ENCODE data around the gene DDX41. TPM values are rescaled to one million over a fixed set of nuclear protein-coding genes. Genes with fewer than 3 reads are reported as not detected.
A peak's percentile ranks its signal among the peaks of the same experiment; 100 is the strongest.

DDX41 gene
- polyA plus RNA-seq, 4 donors: 81.9 to 95.4 (median 87.6) TPM

DNA sequence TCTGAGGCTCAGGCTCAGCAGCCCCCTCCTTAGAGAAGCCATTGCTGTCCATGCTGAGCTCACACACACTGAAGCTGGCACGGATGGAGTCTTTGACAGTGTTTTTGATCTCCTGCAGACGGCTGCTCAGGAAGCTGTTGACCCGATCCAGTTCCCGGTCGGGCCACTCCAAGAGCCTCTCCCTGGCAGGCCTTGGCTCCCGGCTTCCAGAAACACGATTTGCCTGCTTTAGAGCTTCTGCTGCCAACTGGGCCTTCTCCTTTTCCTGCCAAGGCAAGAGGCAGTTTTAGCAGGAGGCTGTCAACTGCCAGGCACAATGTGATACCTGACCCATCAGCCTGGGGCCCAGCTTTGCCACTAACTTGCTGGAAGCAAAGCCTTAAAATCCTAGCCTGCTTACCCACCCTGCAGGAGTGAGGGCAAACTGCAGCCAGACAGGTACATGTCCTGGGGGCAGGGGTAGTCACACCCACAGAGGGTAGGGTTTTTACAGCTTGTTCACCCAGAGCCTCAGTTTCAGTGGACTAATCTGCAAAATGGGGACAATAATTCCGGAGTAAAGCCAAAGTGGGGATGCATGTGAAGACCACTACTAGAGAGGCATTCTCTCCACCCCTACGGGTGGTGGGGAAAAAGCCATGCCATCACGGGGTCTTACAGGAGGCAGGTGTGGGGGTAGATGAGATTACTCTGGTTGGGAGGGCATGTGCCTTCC lies 8.3 kb upstream of the DDX41 start:
- no peak for FAIRE-seq
- Histone ChIP-seq H3K4me1 (ENCODE audit: control insufficient read depth in 3 of 3, insufficient read depth in 2 of 3, low read depth in 1 of 3, low read length in 2 of 3) (no peaks in the 10 kb centered on the region), H3K27ac (ENCODE audit: low read depth in 1 of 3, low read length in 2 of 3) (no peak overlapping the region), H3K27me3 (ENCODE audit: control insufficient read depth in 3 of 3, insufficient read depth in 3 of 3, low read length in 3 of 3) (no peaks in the 10 kb centered on the region), H3K36me3 (ENCODE audit: control insufficient read depth in 3 of 3, insufficient read depth in 2 of 3, low read depth in 1 of 3, low read length in 3 of 3) (peaks cover 9 to 89% (median 29%) of the 10 kb centered on the region in 3 donors), H3K9me3 (ENCODE audit: control insufficient read depth in 2 of 2, insufficient read depth in 1 of 2, low read depth in 1 of 2, low read length in 1 of 2) (no peaks in the 10 kb centered on the region), H3K4me3 (ENCODE audit: low read depth in 1 of 3, low read length in 3 of 3) (no peak overlapping the region)
- no peak for DNase-seq
- 88 to 95% (median 92%) methylated on average over 10 of the region's 10 CpGs for WGBS, 3 donors

DNA sequence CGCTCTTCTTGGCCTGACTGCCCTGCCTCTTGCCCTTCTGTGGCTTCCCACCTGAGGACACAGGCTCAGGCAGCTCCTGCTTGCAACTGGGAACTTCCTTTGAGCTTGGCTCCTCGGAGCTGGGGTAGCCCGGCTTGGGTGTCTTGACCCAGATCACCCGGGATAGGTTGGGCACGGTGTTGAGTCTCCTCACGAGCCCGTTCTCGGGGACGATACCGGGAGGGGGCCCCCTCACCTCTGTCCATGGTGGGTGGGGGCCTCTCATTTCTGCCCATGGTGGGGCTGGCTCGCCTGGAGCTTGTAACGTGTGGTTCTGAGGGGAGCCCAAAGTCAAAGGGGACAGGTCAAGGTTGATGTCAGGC lies 7.8 kb upstream of the DDX41 start:
- no peak for DNase-seq
- Histone ChIP-seq H3K4me1 (ENCODE audit: control insufficient read depth in 3 of 3, insufficient read depth in 2 of 3, low read depth in 1 of 3, low read length in 2 of 3) (no peaks in the 10 kb centered on the region), H3K4me3 (ENCODE audit: low read depth in 1 of 3, low read length in 3 of 3) (no peak overlapping the region), H3K27me3 (ENCODE audit: control insufficient read depth in 3 of 3, insufficient read depth in 3 of 3, low read length in 3 of 3) (no peaks in the 10 kb centered on the region), H3K9me3 (ENCODE audit: control insufficient read depth in 2 of 2, insufficient read depth in 1 of 2, low read depth in 1 of 2, low read length in 1 of 2) (no peaks in the 10 kb centered on the region), H3K36me3 (ENCODE audit: control insufficient read depth in 3 of 3, insufficient read depth in 2 of 3, low read depth in 1 of 3, low read length in 3 of 3) (peaks cover 9 to 89% (median 26%) of the 10 kb centered on the region in 3 donors), H3K27ac (ENCODE audit: low read depth in 1 of 3, low read length in 2 of 3) (no peak overlapping the region)
- WGBS, 3 donors: 91 to 95% (median 94%) methylated on average over 12 of the region's 12 CpGs
- no peak for FAIRE-seq

DNA sequence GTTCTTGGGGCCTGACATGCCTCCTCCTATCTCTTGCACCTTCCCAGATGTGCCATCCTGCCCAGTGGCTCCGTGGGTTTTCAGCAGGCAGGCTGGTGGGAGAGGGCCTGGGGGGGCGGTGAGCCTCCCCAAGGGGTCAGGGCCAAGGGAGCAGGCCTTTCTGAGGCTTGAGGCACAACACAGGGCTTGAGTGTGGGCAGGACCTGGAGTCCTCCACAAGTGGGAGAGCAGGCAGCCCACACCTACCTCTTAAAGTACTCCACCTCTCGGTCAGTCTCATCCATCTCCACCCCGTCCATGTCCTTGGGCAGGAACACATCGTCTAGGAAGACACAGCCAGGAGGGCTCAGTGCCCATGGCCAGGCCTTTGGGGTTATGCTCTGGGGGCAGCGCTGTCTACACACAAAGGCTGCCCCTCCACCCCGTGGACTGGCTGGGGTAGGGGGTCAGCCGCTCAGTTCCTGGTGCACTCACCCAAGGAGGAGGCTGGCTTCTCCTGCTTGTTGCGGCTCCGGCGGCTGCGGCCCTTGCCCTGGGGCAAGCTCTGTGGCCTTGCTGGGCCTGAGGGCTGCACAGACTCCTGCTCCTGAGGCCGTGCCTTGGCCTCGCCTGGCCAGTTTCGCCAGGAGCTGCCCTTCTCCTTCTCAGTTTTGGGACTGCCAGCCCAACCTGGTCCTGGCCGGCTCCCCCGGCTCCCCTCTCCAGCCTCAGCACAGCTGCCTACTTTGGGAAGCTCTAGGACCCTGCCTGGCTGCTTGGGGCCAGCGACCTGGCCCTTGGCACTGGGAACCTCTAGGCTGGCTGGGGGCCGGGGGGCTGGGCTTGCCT lies 7.2 kb upstream of the DDX41 start:
- FAIRE-seq: no peak

DNA sequence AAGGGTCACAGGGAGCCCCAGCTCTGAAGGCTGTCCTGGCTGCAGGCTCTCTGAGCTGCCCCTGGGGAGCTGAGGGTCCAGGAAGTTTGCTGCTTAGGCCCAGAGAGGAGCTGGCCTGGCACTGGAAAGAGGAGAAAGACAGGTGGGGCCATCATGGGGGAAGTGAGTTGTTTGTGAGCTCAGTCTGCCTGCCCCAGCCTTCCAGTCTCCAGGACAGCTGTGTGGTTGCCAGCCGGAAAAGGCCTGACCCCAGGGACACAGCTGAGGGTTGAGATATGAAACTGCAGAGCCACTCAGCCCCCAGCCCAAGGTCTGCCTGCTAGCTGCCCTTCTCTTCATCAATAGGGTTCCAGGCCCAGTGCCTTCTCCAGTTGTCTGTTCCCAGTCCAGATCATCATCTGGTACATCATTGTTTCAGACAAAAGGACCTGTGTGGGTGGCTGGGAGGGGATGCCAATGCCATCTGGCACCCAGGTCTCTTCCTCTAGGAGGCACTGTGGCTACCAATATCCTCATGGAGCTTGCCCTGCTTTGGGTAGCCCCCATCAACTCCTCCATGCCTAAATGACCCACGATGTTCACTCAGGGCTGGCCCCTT lies 4.3 kb upstream of the DDX41 start:
- Histone ChIP-seq H3K4me1 (ENCODE audit: control insufficient read depth in 3 of 3, insufficient read depth in 2 of 3, low read depth in 1 of 3, low read length in 2 of 3) (peaks cover 0 to 6% (median 2%) of the 10 kb centered on the region in 3 donors), H3K4me3 (ENCODE audit: low read depth in 1 of 3, low read length in 3 of 3) (no peak overlapping the region), H3K36me3 (ENCODE audit: control insufficient read depth in 3 of 3, insufficient read depth in 2 of 3, low read depth in 1 of 3, low read length in 3 of 3) (peaks cover 6 to 59% (median 15%) of the 10 kb centered on the region in 3 donors), H3K27me3 (ENCODE audit: control insufficient read depth in 3 of 3, insufficient read depth in 3 of 3, low read length in 3 of 3) (no peaks in the 10 kb centered on the region), H3K9me3 (ENCODE audit: control insufficient read depth in 2 of 2, insufficient read depth in 1 of 2, low read depth in 1 of 2, low read length in 1 of 2) (no peaks in the 10 kb centered on the region), H3K27ac (ENCODE audit: low read depth in 1 of 3, low read length in 2 of 3) (no peak overlapping the region)
- WGBS, 3 donors: 74 to 95% (median 78%) methylated on average over 2 of the region's 2 CpGs
- FAIRE-seq (no peak), DNase-seq (no peak)

More for the DNA sequence above, 7.2 kb upstream of the DDX41 start:
- peaks cover 9 to 88% (median 25%) of the 10 kb centered on the region in 3 donors for H3K36me3 ChIP-seq (ENCODE audit: control insufficient read depth in 3 of 3, insufficient read depth in 2 of 3, low read depth in 1 of 3, low read length in 3 of 3)
- DNase-seq: no peak
- no peak overlapping the region for H3K4me3 ChIP-seq (ENCODE audit: low read depth in 1 of 3, low read length in 3 of 3)
- no peaks in the 10 kb centered on the region for H3K9me3 ChIP-seq (ENCODE audit: control insufficient read depth in 2 of 2, insufficient read depth in 1 of 2, low read depth in 1 of 2, low read length in 1 of 2)
- 95 to 96% (median 96%) methylated on average over 17 to 19 of the region's 19 CpGs for WGBS, 3 donors
- H3K27me3 ChIP-seq (ENCODE audit: control insufficient read depth in 3 of 3, insufficient read depth in 3 of 3, low read length in 3 of 3): no peaks in the 10 kb centered on the region
- H3K27ac ChIP-seq (ENCODE audit: low read depth in 1 of 3, low read length in 2 of 3): no peak overlapping the region
- peaks cover 0 to 3% (median 0%) of the 10 kb centered on the region in 3 donors for H3K4me1 ChIP-seq (ENCODE audit: control insufficient read depth in 3 of 3, insufficient read depth in 2 of 3, low read depth in 1 of 3, low read length in 2 of 3)

DNA sequence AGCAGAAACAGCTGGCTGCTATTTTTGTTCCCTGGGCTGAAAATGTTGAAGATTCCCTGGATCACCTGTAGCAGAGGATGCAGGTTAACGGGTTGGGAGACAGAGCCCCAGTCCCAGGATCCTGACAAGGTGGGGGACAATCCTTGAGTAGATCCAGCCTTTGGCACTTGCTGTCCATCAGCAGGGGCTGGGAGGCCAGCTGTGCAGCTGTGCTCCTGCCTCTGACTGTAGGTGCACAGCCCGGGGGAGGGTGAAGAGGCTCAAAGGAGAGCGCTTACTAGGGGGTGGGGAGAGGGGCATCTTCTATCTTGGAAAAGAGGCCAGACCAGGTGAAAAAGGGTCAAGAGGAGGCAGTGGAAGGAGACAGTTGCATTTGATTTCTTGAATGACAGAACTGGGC lies 3.5 kb upstream of the DDX41 start:
- FAIRE-seq (no peak), DNase-seq (no peak)
- WGBS, 3 donors: 95% methylated on average over 3 of the region's 3 CpGs
- peaks cover 5 to 9% (median 9%) of the 10 kb centered on the region in 3 donors for H3K4me1 ChIP-seq (ENCODE audit: control insufficient read depth in 3 of 3, insufficient read depth in 2 of 3, low read depth in 1 of 3, low read length in 2 of 3)
- peaks cover 7 to 59% (median 11%) of the 10 kb centered on the region in 3 donors for H3K36me3 ChIP-seq (ENCODE audit: control insufficient read depth in 3 of 3, insufficient read depth in 2 of 3, low read depth in 1 of 3, low read length in 3 of 3)
- H3K27me3 ChIP-seq (ENCODE audit: control insufficient read depth in 3 of 3, insufficient read depth in 3 of 3, low read length in 3 of 3): no peaks in the 10 kb centered on the region
- H3K9me3 ChIP-seq (ENCODE audit: control insufficient read depth in 2 of 2, insufficient read depth in 1 of 2, low read depth in 1 of 2, low read length in 1 of 2): no peaks in the 10 kb centered on the region
- H3K27ac ChIP-seq (ENCODE audit: low read depth in 1 of 3, low read length in 2 of 3): no peak overlapping the region
- H3K4me3 ChIP-seq (ENCODE audit: low read depth in 1 of 3, low read length in 3 of 3): no peak overlapping the region

DNA sequence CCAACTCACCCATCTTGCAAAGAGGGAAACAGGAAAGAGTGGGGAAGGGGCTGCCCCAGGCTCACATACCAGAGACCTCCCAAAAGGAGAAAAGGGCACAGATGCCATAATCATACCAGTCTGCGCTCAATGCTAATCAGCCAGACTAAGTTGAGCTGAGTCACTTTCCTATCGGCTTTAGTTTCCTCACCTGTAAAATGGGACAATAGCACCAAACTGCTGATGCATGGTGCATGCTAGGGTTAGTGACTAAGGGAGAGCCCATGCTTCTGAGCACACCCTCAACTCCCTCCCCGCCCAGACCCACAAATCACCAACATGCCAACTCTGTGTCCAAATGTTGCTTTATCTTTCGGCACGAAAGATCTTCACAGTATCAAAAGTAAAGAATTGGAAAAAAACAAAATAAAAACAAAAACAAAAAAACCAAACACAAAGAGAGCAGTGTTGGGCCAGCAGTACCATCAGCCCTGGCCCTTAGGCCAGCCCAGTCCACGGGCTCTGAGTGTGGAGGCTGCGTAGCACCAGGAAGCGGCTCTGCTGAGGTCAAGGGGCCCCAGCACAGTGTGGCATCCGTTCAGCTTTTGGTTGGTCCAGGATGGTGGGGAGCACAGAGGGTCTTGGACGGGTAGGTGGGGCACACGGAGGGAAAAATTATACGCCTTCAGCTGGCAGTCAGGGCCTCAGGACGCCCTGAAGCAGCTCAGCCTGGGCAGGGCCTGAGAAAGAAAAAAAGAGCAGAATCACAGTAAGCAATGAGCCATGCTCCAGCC lies 2.9 kb upstream of the DDX41 start:
- no peak overlapping the region for H3K4me3 ChIP-seq (ENCODE audit: low read depth in 1 of 3, low read length in 3 of 3)
- H3K4me1 ChIP-seq (ENCODE audit: control insufficient read depth in 3 of 3, insufficient read depth in 2 of 3, low read depth in 1 of 3, low read length in 2 of 3): peaks cover 5 to 9% (median 9%) of the 10 kb centered on the region in 3 donors
- no peaks in the 10 kb centered on the region for H3K27me3 ChIP-seq (ENCODE audit: control insufficient read depth in 3 of 3, insufficient read depth in 3 of 3, low read length in 3 of 3)
- DNase-seq (no peak), FAIRE-seq (no peak)
- no peak overlapping the region for H3K27ac ChIP-seq (ENCODE audit: low read depth in 1 of 3, low read length in 2 of 3)
- no peaks in the 10 kb centered on the region for H3K9me3 ChIP-seq (ENCODE audit: control insufficient read depth in 2 of 2, insufficient read depth in 1 of 2, low read depth in 1 of 2, low read length in 1 of 2)
- 82 to 92% (median 85%) methylated on average over 13 of the region's 13 CpGs for WGBS, 3 donors
- H3K36me3 ChIP-seq (ENCODE audit: control insufficient read depth in 3 of 3, insufficient read depth in 2 of 3, low read depth in 1 of 3, low read length in 3 of 3): peaks cover 10 to 59% (median 11%) of the 10 kb centered on the region in 3 donors

DNA sequence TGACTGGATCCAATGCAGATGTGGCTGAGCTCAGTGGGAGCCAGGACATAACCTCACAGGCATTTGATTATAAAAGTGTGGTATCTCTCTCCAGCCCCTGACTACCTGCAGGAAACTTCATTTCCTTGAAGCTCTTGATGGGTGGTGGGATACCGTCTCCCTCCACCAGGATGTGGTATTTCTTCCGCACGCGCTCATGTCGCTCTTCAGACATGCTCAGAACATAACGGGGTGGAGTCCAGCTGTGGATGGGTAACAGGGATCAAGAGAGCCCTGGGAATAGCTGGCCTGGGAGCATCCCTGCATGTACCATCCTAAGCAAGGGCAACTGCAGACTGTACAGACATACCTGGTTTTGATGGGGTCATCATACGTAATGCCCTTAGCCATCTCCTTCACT lies 1.2 kb downstream of the DDX41 start:
- peak overlapping the region in 2 of 3 donors; percentile 90 to 98 for H3K4me3 ChIP-seq (ENCODE audit: low read depth in 1 of 3, low read length in 3 of 3)

DNA sequence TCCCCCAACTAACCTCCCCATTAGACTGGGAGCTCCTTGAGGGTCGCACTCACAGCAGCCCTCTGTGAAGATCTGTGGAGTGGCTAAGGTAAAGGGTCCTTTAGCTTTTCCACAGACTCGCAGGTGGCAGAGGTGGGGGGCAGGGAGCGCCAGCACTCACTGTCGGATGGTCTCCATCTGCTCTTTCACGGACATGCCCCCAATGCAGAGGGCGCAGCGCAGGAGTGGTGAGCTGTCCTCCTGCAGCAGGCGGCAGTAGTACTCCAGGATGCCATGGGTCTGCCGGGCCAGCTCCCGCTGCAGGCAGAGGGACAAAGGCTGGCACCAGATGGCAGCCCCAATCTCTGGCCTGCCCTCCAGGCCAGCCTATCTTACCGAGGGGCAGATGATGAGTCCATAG lies 2.2 kb downstream of the DDX41 start:
- WGBS, 3 donors: 93 to 96% (median 94%) methylated on average over 11 of the region's 11 CpGs

More for the DNA sequence above, 1.2 kb downstream of the DDX41 start:
- no peak overlapping the region for H3K27ac ChIP-seq (ENCODE audit: low read depth in 1 of 3, low read length in 2 of 3)
- H3K4me1 ChIP-seq (ENCODE audit: control insufficient read depth in 3 of 3, insufficient read depth in 2 of 3, low read depth in 1 of 3, low read length in 2 of 3): peaks cover 5 to 9% (median 9%) of the 10 kb centered on the region in 3 donors
- WGBS, 3 donors: 87% methylated on average over 7 of the region's 7 CpGs
- no peaks in the 10 kb centered on the region for H3K9me3 ChIP-seq (ENCODE audit: control insufficient read depth in 2 of 2, insufficient read depth in 1 of 2, low read depth in 1 of 2, low read length in 1 of 2)
- no peaks in the 10 kb centered on the region for H3K27me3 ChIP-seq (ENCODE audit: control insufficient read depth in 3 of 3, insufficient read depth in 3 of 3, low read length in 3 of 3)
- DNase-seq (no peak), FAIRE-seq (no peak)
- H3K36me3 ChIP-seq (ENCODE audit: control insufficient read depth in 3 of 3, insufficient read depth in 2 of 3, low read depth in 1 of 3, low read length in 3 of 3): peaks cover 6 to 70% (median 21%) of the 10 kb centered on the region in 3 donors

More for the DNA sequence above, 2.2 kb downstream of the DDX41 start:
- H3K27me3 ChIP-seq (ENCODE audit: control insufficient read depth in 3 of 3, insufficient read depth in 3 of 3, low read length in 3 of 3): no peaks in the 10 kb centered on the region
- H3K27ac ChIP-seq (ENCODE audit: low read depth in 1 of 3, low read length in 2 of 3): no peak overlapping the region
- H3K36me3 ChIP-seq (ENCODE audit: control insufficient read depth in 3 of 3, insufficient read depth in 2 of 3, low read depth in 1 of 3, low read length in 3 of 3): peaks cover 6 to 67% (median 18%) of the 10 kb centered on the region in 3 donors
- no peak for DNase-seq
- no peak overlapping the region for H3K4me3 ChIP-seq (ENCODE audit: low read depth in 1 of 3, low read length in 3 of 3)
- H3K4me1 ChIP-seq (ENCODE audit: control insufficient read depth in 3 of 3, insufficient read depth in 2 of 3, low read depth in 1 of 3, low read length in 2 of 3): peaks cover 5 to 9% (median 9%) of the 10 kb centered on the region in 3 donors
- no peaks in the 10 kb centered on the region for H3K9me3 ChIP-seq (ENCODE audit: control insufficient read depth in 2 of 2, insufficient read depth in 1 of 2, low read depth in 1 of 2, low read length in 1 of 2)
- no peak for FAIRE-seq
